Stomach (tissue), 4 donors: ENCODE measurements around the gene STRA6.

ENCODE experiments used
- EP300 ChIP-seq: sonication (generic); formaldehyde crosslinking; IDR thresholded peaks from one replicate; pipeline ENCODE4 v1.6.1; 2017; ENCODE audit warnings: antibody characterized with exemption
- POLR2A ChIP-seq, 4 donors: fragments of 450-650 bp; IDR thresholded peaks; one replicate each; pipeline ENCODE4 v1.6.1; 2016; ENCODE audit warnings: antibody characterized with exemption in 4 of 4, control low read depth in 2 of 4, mild to moderate bottlenecking in 1 of 4, moderate library complexity in 1 of 4
- POLR2AphosphoS5 ChIP-seq, 3 donors: sonication (generic); formaldehyde crosslinking; IDR thresholded peaks; one replicate each; pipeline ENCODE4 v1.6.1; 2016; ENCODE audit warnings: antibody characterized with exemption in 3 of 3
- TF ChIP-seq, protein P1 (sequence below), 7 experiments: fragments of 450-650 bp in 4 of 7; fragments of 200-600 bp in 3 of 7; sonication (generic) in 3 of 7; IDR thresholded peaks; one replicate each; pipeline ENCODE4 v1.5.1; 2016 to 2019; ENCODE audit warnings: antibody characterized with exemption in 7 of 7, control low read depth in 2 of 7, mild to moderate bottlenecking in 1 of 7

- TF ChIP-seq, protein P1, sequence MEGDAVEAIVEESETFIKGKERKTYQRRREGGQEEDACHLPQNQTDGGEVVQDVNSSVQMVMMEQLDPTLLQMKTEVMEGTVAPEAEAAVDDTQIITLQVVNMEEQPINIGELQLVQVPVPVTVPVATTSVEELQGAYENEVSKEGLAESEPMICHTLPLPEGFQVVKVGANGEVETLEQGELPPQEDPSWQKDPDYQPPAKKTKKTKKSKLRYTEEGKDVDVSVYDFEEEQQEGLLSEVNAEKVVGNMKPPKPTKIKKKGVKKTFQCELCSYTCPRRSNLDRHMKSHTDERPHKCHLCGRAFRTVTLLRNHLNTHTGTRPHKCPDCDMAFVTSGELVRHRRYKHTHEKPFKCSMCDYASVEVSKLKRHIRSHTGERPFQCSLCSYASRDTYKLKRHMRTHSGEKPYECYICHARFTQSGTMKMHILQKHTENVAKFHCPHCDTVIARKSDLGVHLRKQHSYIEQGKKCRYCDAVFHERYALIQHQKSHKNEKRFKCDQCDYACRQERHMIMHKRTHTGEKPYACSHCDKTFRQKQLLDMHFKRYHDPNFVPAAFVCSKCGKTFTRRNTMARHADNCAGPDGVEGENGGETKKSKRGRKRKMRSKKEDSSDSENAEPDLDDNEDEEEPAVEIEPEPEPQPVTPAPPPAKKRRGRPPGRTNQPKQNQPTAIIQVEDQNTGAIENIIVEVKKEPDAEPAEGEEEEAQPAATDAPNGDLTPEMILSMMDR (IDR thresholded peaks at IDR 0.05): no peak
- TF ChIP-seq POLR2AphosphoS5 (IDR thresholded peaks at IDR 0.05) (no peak), POLR2A (IDR thresholded peaks at IDR 0.05) (no peak), EP300 (no peak)
These were observed 65.1 kb downstream of the STRA6 start for GRCh38 chr15:74137537-74137894.
